ENCODE measurements around the gene ATF6. TPM values are rescaled to one million over a fixed set of nuclear protein-coding genes. Genes with fewer than 3 reads are reported as not detected.

ATF6 gene
- total and polyA plus RNA-seq, 9 of the 15 experiments (the other 6 are each of a cell fraction or from before 2014, with no cell fraction given), result 11.7 to 32.4 (median 20.4) TPM

DNA sequence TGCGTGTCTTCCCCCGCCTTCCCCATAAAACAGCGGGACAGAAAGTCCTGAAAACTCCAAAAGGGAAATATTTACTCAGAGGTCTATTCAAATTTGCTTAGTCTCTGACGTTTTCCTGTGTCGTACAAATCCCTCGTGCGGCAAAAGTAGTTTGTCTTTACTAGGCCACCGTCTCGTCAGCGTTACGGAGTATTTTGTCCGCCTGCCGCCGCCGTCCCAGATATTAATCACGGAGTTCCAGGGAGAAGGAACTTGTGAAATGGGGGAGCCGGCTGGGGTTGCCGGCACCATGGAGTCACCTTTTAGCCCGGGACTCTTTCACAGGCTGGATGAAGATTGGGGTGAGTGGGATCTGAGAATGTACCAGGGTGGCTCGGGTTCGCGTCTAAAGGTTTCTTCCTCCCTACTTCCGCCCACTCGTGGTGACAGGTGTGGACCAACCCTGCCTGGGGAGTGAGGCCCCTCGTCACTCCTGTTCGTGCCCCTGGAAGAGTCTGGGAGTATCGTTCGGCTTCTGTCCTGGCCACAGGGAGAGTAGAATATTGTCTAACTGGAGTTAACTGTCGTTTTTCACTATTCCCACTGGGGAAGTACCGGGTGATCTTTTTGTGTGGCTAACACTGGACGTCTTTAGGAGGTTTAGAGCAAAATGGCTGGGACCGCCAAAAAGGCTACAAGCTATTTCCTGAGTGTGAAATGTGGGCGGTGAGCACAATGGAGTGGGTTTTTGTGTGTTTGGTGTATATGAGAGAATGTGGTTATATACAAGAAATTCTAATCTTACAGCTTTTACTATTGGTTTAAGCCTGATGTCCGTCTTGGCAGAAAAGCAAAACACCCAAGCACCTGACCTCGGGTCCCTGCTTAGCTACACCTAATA lies at the start of gene ATF6 (continued):
- no peak for TF ChIP-seq E4F1 (CRISPR knock-in tag; IDR thresholded peaks at IDR 0.05; ENCODE audit: borderline replicate concordance)
- no peak for TF ChIP-seq NR2F6 (CRISPR knock-in tag; IDR thresholded peaks at IDR 0.05)
- peak; percentile 100 for TF ChIP-seq KLF16 (IDR thresholded peaks at IDR 0.05)
- no peak for TF ChIP-seq TEAD2 (tag; IDR thresholded peaks at IDR 0.05)
- peak; percentile 88 for TF ChIP-seq SIN3B (IDR thresholded peaks at IDR 0.05; ENCODE audit: low read depth)
- TF ChIP-seq MAZ (CRISPR knock-in tag; conservative IDR thresholded peaks at IDR 0.05 in 1 of 2, IDR thresholded peaks at IDR 0.05 in 1 of 2), result peak in 1 of 2 experiments; percentile 49; a peak in 2 of 4 replicates
- peak; percentile 91 for TF ChIP-seq MYC (IDR thresholded peaks at IDR 0.05; ENCODE audit: low read depth, low read length)
- TF ChIP-seq MYC (CRISPR knock-in tag; IDR thresholded peaks at IDR 0.05; ENCODE audit: borderline replicate concordance, low read depth), result no peak
- TF ChIP-seq SREBF1 (IDR thresholded peaks at IDR 0.05; ENCODE audit: borderline replicate concordance, low read depth, low read length), result no peak
- no peak for TF ChIP-seq FOXA1 (IDR thresholded peaks at IDR 0.05; ENCODE audit: borderline replicate concordance)
- TF ChIP-seq, protein P1, sequence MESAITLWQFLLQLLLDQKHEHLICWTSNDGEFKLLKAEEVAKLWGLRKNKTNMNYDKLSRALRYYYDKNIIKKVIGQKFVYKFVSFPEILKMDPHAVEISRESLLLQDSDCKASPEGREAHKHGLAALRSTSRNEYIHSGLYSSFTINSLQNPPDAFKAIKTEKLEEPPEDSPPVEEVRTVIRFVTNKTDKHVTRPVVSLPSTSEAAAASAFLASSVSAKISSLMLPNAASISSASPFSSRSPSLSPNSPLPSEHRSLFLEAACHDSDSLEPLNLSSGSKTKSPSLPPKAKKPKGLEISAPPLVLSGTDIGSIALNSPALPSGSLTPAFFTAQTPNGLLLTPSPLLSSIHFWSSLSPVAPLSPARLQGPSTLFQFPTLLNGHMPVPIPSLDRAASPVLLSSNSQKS (CRISPR knock-in tag; IDR thresholded peaks at IDR 0.05), result no peak
- peak; percentile 70 for TF ChIP-seq JUN (IDR thresholded peaks at IDR 0.05; ENCODE audit: borderline replicate concordance, low read depth, low read length)
- no peak for TF ChIP-seq JUN (CRISPR knock-in tag; IDR thresholded peaks at IDR 0.05; ENCODE audit: borderline replicate concordance)
- no peak for TF ChIP-seq MIER1 (IDR thresholded peaks at IDR 0.05; ENCODE audit: low read depth)
- TF ChIP-seq ZNF444 (CRISPR knock-in tag; IDR thresholded peaks at IDR 0.05), result no peak
- TF ChIP-seq GTF2E2 (tag; IDR thresholded peaks at IDR 0.05), result peak; percentile 92
- no peak for TF ChIP-seq SIRT6 (IDR thresholded peaks at IDR 0.05; ENCODE audit: low read depth, low read length)
- TF ChIP-seq, protein P2, sequence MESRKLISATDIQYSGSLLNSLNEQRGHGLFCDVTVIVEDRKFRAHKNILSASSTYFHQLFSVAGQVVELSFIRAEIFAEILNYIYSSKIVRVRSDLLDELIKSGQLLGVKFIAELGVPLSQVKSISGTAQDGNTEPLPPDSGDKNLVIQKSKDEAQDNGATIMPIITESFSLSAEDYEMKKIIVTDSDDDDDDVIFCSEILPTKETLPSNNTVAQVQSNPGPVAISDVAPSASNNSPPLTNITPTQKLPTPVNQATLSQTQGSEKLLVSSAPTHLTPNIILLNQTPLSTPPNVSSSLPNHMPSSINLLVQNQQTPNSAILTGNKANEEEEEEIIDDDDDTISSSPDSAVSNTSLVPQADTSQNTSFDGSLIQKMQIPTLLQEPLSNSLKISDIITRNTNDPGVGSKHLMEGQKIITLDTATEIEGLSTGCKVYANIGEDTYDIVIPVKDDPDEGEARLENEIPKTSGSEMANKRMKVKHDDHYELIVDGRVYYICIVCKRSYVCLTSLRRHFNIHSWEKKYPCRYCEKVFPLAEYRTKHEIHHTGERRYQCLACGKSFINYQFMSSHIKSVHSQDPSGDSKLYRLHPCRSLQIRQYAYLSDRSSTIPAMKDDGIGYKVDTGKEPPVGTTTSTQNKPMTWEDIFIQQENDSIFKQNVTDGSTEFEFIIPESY (CRISPR knock-in tag; IDR thresholded peaks at IDR 0.05), result no peak
- no peak for TF ChIP-seq KAT8 (IDR thresholded peaks at IDR 0.05; ENCODE audit: low read depth)
- TF ChIP-seq, protein P3, sequence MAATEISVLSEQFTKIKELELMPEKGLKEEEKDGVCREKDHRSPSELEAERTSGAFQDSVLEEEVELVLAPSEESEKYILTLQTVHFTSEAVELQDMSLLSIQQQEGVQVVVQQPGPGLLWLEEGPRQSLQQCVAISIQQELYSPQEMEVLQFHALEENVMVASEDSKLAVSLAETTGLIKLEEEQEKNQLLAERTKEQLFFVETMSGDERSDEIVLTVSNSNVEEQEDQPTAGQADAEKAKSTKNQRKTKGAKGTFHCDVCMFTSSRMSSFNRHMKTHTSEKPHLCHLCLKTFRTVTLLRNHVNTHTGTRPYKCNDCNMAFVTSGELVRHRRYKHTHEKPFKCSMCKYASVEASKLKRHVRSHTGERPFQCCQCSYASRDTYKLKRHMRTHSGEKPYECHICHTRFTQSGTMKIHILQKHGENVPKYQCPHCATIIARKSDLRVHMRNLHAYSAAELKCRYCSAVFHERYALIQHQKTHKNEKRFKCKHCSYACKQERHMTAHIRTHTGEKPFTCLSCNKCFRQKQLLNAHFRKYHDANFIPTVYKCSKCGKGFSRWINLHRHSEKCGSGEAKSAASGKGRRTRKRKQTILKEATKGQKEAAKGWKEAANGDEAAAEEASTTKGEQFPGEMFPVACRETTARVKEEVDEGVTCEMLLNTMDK (IDR thresholded peaks at IDR 0.05; ENCODE audit: borderline replicate concordance, insufficient read depth, low read depth, low read length, poor library complexity, severe bottlenecking), result no peak
